ENCODE results near the gene FYB1.

- no peak for TF ChIP-seq CTCF (conservative IDR thresholded peaks at IDR 0.05; ENCODE audit: low read depth, low read length)
- no peak for TF ChIP-seq EZH2 (IDR thresholded peaks at IDR 0.05; ENCODE audit: borderline replicate concordance, low read depth, low read length, poor library complexity, severe bottlenecking)
Observed at GRCh38 chr5:39164529-39165402, 54.6 kb downstream of the FYB1 start.

Measured in A673 (cell line).